H1 (cell line): ENCODE measurements around the gene C19orf85. TPM values are rescaled to one million over a fixed set of nuclear protein-coding genes. Genes with fewer than 3 reads are reported as not detected.

Source experiments
- CTCF ChIA-PET: fragments of 300-600 bp; sonication (Branson Sonifier 250); formaldehyde crosslinking; loops from one replicate; lab custom pipeline; 2021; ENCODE audit not compliant: partially characterized antibody; lab: Charles Lee
- POLR2A ChIA-PET: fragments of 300-600 bp; sonication (Branson Sonifier 250); formaldehyde crosslinking; loops from one replicate; lab custom pipeline; 2021; ENCODE audit warnings: inconsistent platforms; ENCODE audit not compliant: partially characterized antibody; lab: Charles Lee
- DNase-seq, 2 experiments: peaks; one replicate each; pipeline versions ENCODE4 v3.0.0 to v3.0.0-alpha.2; 2010 to 2022; ENCODE audit warnings: low spot score in 2 of 2, low read depth in 1 of 2, mixed read lengths in 1 of 2
- FAIRE-seq: peaks from 2 replicates; lab custom pipeline; 2011; peaks lifted over from hg19 to GRCh38; lab: Jason Lieb, UNC
- H2AFZ ChIP-seq: 2 replicates; pipeline ENCODE4 v1.8.1; 2012; ENCODE audit warnings: low read length, inconsistent platforms
- H2AK5ac ChIP-seq: 2 replicates; pipeline ENCODE4 v1.6.1; 2013; ENCODE audit warnings: low read depth, low read length
- H2BK120ac ChIP-seq: replicated peaks from 2 replicates; pipeline ENCODE3; 2013; ENCODE audit warnings: low read depth, low read length, inconsistent platforms
- H2BK12ac ChIP-seq: 2 replicates; pipeline ENCODE4 v1.6.1; 2013; ENCODE audit warnings: low read depth, low read length
- H2BK15ac ChIP-seq: 2 replicates; pipeline ENCODE4 v1.6.1; 2013; ENCODE audit warnings: low read length
- H2BK20ac ChIP-seq: 2 replicates; pipeline ENCODE4 v1.6.1; 2013; ENCODE audit warnings: low read length
- H2BK5ac ChIP-seq: 2 replicates; pipeline ENCODE4 v1.6.1; 2013; ENCODE audit warnings: low read depth, low read length
- H3K14ac ChIP-seq: 2 replicates; pipeline ENCODE4 v1.6.1; 2013; ENCODE audit warnings: inconsistent platforms; ENCODE audit not compliant: insufficient read length
- H3K18ac ChIP-seq: 2 replicates; pipeline ENCODE4 v1.6.1; 2013; ENCODE audit warnings: low read length; ENCODE audit errors: extremely low read depth
- H3K23ac ChIP-seq: 2 replicates; pipeline ENCODE4 v1.6.1; 2013; ENCODE audit warnings: inconsistent platforms; ENCODE audit not compliant: insufficient read length
- H3K23me2 ChIP-seq: 2 replicates; pipeline ENCODE4 v1.6.1; 2013; ENCODE audit warnings: low read depth, low read length
- H3K27ac ChIP-seq: 2 replicates; pipeline ENCODE4 v1.6.1; 2011; ENCODE audit warnings: low read depth, low read length, inconsistent platforms
- H3K27me3 ChIP-seq, 4 experiments: replicated peaks in 1 of 4; 1 replicate in 1 of 4; 2 replicates in 3 of 4; pipeline versions ENCODE4 v1.6.1 to v1.8.1; 2011 to 2013; ENCODE audit warnings: low read length in 3 of 4, mild to moderate bottlenecking in 3 of 4, inconsistent platforms in 2 of 4, mixed read lengths in 2 of 4, moderate library complexity in 1 of 4; ENCODE audit not compliant: control insufficient read depth in 3 of 4, insufficient read depth in 3 of 4; ENCODE audit errors: extremely low read depth in 1 of 4
- H3K36me3 ChIP-seq, 4 experiments: 2 replicates each; pipeline versions ENCODE4 v1.6.1 to v1.8.1; 2011 to 2013; ENCODE audit warnings: mild to moderate bottlenecking in 4 of 4, low read length in 3 of 4, moderate library complexity in 2 of 4, control low read depth in 1 of 4, inconsistent platforms in 1 of 4; ENCODE audit not compliant: insufficient read depth in 4 of 4, control insufficient read depth in 2 of 4
- H3K4ac ChIP-seq: replicated peaks from 2 replicates; pipeline ENCODE3; 2013; ENCODE audit warnings: low read length, low read depth, mixed read lengths, inconsistent platforms; ENCODE audit not compliant: insufficient read length
- H3K4me1 ChIP-seq, 4 experiments: replicated peaks in 1 of 4; 1 replicate in 1 of 4; 2 replicates in 3 of 4; pipeline versions ENCODE4 v1.6.1 to v1.8.1; 2011 to 2013; ENCODE audit warnings: low read length in 3 of 4, inconsistent platforms in 2 of 4, mixed read lengths in 1 of 4; ENCODE audit not compliant: insufficient read depth in 4 of 4, control insufficient read depth in 3 of 4
- H3K4me2 ChIP-seq, 2 experiments: 2 replicates each; pipeline versions ENCODE4 v1.6.1 to v1.8.1; 2011 to 2013; ENCODE audit warnings: low read depth in 2 of 2, low read length in 2 of 2, control low read depth in 1 of 2, inconsistent platforms in 1 of 2, mild to moderate bottlenecking in 1 of 2; ENCODE audit not compliant: insufficient read depth in 1 of 2
- H3K4me3 ChIP-seq, 4 experiments: fragments of 200-600, 300-600 bp in 1 of 4; sonication (generic), shearing (Covaris generic), sonication (Bioruptor Twin) in 1 of 4; 2 replicates each; pipeline versions ENCODE4 v1.5.1 to v1.8.1; 2011 to 2016; ENCODE audit warnings: low read length in 4 of 4, low read depth in 3 of 4, control low read depth in 2 of 4, inconsistent platforms in 2 of 4, mild to moderate bottlenecking in 2 of 4, mixed read lengths in 1 of 4, moderate library complexity in 1 of 4; ENCODE audit not compliant: insufficient read depth in 2 of 4; ENCODE audit errors: extremely low read depth in 1 of 4
- H3K56ac ChIP-seq: replicated peaks from 2 replicates; pipeline ENCODE3; 2013; ENCODE audit warnings: low read depth, mild to moderate bottlenecking, mixed read lengths, low read length, inconsistent platforms; ENCODE audit not compliant: insufficient read length
- H3K79me1 ChIP-seq: 2 replicates; pipeline ENCODE4 v1.6.1; 2013; ENCODE audit warnings: low read depth, low read length, control low read depth
- H3K79me2 ChIP-seq, 2 experiments: 2 replicates each; pipeline versions ENCODE4 v1.6.1 to v1.8.1; 2012 to 2013; ENCODE audit warnings: low read length in 2 of 2, mild to moderate bottlenecking in 2 of 2, inconsistent platforms in 1 of 2; ENCODE audit not compliant: insufficient read depth in 2 of 2, control insufficient read depth in 1 of 2
- H3K9ac ChIP-seq, 4 experiments: replicated peaks in 1 of 4; 1 replicate in 1 of 4; 2 replicates in 3 of 4; pipeline versions ENCODE4 v1.6.1 to v1.8.1; 2011 to 2013; ENCODE audit warnings: low read depth in 3 of 4, low read length in 3 of 4, control low read depth in 2 of 4, mild to moderate bottlenecking in 2 of 4, moderate library complexity in 2 of 4, inconsistent platforms in 1 of 4; ENCODE audit errors: extremely low read depth in 1 of 4
- H3K9me3 ChIP-seq, 2 experiments: 2 replicates each; pipeline versions ENCODE4 v1.6.1 to v1.8.1; 2012 to 2013; ENCODE audit warnings: mild to moderate bottlenecking in 2 of 2, moderate library complexity in 2 of 2, control low read depth in 1 of 2, inconsistent platforms in 1 of 2, low read depth in 1 of 2, low read length in 1 of 2, mixed read lengths in 1 of 2; ENCODE audit not compliant: insufficient read depth in 2 of 2
- H4K20me1 ChIP-seq, 2 experiments: replicated peaks in 1 of 2; 2 replicates each; pipeline versions ENCODE3 to v1.8.1; 2011 to 2013; ENCODE audit warnings: inconsistent platforms in 2 of 2, low read length in 2 of 2, mild to moderate bottlenecking in 1 of 2; ENCODE audit not compliant: insufficient read depth in 2 of 2, control insufficient read depth in 1 of 2
- H4K5ac ChIP-seq: 2 replicates; pipeline ENCODE4 v1.6.1; 2013; ENCODE audit warnings: low read length, low read depth, mixed read lengths, inconsistent platforms; ENCODE audit not compliant: insufficient read length
- H4K8ac ChIP-seq: 2 replicates; pipeline ENCODE4 v1.8.0; 2013; ENCODE audit warnings: mild to moderate bottlenecking, moderate library complexity, low read length, inconsistent platforms; ENCODE audit not compliant: insufficient read depth; ENCODE audit errors: extremely low read depth
- H4K91ac ChIP-seq: replicated peaks from 2 replicates; pipeline ENCODE3; 2013; ENCODE audit warnings: low read length, mixed read lengths, inconsistent platforms; ENCODE audit not compliant: insufficient read length
- ASH2L ChIP-seq: fragments of 200-600, 300-600 bp; sonication (generic); IDR thresholded peaks from one replicate; pipeline ENCODE4 v1.7.1; 2017; ENCODE audit warnings: low read length
- BCL11A ChIP-seq, 2 experiments: IDR thresholded peaks; one replicate each; pipeline ENCODE4 v1.6.1; 2011; ENCODE audit warnings: low read depth in 2 of 2, low read length in 2 of 2, mild to moderate bottlenecking in 2 of 2
- HDAC2 ChIP-seq, 2 experiments: fragments of 300-600 bp in 1 of 2; sonication (generic) in 1 of 2; IDR thresholded peaks; 2 replicates each; pipeline ENCODE4 v1.6.1; 2011 to 2012; ENCODE audit warnings: low read depth in 2 of 2, low read length in 2 of 2, mild to moderate bottlenecking in 2 of 2, moderate library complexity in 2 of 2, borderline replicate concordance in 1 of 2, inconsistent platforms in 1 of 2
- RAD21 ChIP-seq, 2 experiments: IDR thresholded peaks in 1 of 2; conservative IDR thresholded peaks in 1 of 2; 2 replicates each; pipeline ENCODE4 v1.6.1; 2011; ENCODE audit warnings: low read depth in 2 of 2, low read length in 2 of 2, improper control_type of control experiment in 1 of 2, inconsistent platforms in 1 of 2, mild to moderate bottlenecking in 1 of 2, moderate library complexity in 1 of 2
- SIRT6 ChIP-seq: IDR thresholded peaks from one replicate; pipeline ENCODE4 v1.7.1; 2012; ENCODE audit warnings: low read length, inconsistent platforms
- SP2 ChIP-seq: IDR thresholded peaks from 2 replicates; pipeline ENCODE4 v1.6.1; 2012; ENCODE audit warnings: mild to moderate bottlenecking, low read length, inconsistent platforms
- SRF ChIP-seq: IDR thresholded peaks from 2 replicates; pipeline ENCODE4 v1.6.1; 2011; ENCODE audit warnings: mild to moderate bottlenecking, low read depth, low read length, moderate library complexity
- WGBS, 2 experiments: shearing (Covaris generic) in 1 of 2; methylation state at CpG; one replicate each; pipeline versions ENCODE4 v1.1.6 to v1.1.7; 2013 to 2015; ENCODE audit warnings: low lambda C conversion rate in 2 of 2, mixed read lengths in 2 of 2, inconsistent platforms in 1 of 2, low coverage in 1 of 2, missing lambda C conversion rate in 1 of 2; ENCODE audit not compliant: insufficient replicate concordance in 2 of 2, insufficient coverage in 1 of 2, insufficient read length in 1 of 2; ENCODE audit errors: extremely low coverage in 1 of 2, missing lambda C conversion rate in 1 of 2; 5-methylcytosine and 5-hydroxymethylcytosine counted together
- polyA plus RNA-seq, 7 experiments: library from polyadenylated mRNA; depleted of rRNA in 3 of 7; stranded (reverse) in 5 of 7; unstranded in 2 of 7; fragments of >200 nt in 5 of 7; fragments of 200-250 nt in 2 of 7; gene quantifications; 1 replicate in 5 of 7; 2 replicates in 1 of 7; 4 replicates in 1 of 7; pipeline versions ENCODE4 v1.2.1 to v1.2.3, GENCODE V29; 2011 to 2013; ENCODE audit warnings: missing spikeins in 2 of 7, mixed read lengths in 2 of 7
- total RNA-seq: library from RNA; stranded (reverse); fragmentation: NEBNext Ultra II Directional; extraction: Animal tissue kit (Norgen Biotek cat#: 25700); gene quantifications from 2 replicates; pipeline ENCODE4 v1.2.1, GENCODE V29; 2021
- TF ChIP-seq, protein P1 (sequence below): IDR thresholded peaks from 2 replicates; pipeline ENCODE4 v1.6.1; 2011; ENCODE audit warnings: low read depth, mild to moderate bottlenecking, low read length; ENCODE audit not compliant: insufficient read depth
- TF ChIP-seq, protein P2 (sequence below), 3 experiments: IDR thresholded peaks; 1 replicate in 2 of 3; 2 replicates in 1 of 3; pipeline versions ENCODE4 v1.5.1 to v1.6.1; 2011; ENCODE audit warnings: low read length in 3 of 3, mild to moderate bottlenecking in 3 of 3, inconsistent platforms in 2 of 3, low read depth in 1 of 3, moderate library complexity in 1 of 3; ENCODE audit not compliant: insufficient read depth in 1 of 3; ENCODE audit errors: control extremely low read depth in 1 of 3

C19orf85 gene
- total and polyA plus RNA-seq, 2 of the 8 experiments (the other 6 are each of a cell fraction or from before 2014, with no cell fraction given) = 2.2 to 3.2 TPM

- H2AK5ac ChIP-seq = no peak overlapping the region
- H3K18ac ChIP-seq = no peak overlapping the region
- H3K56ac ChIP-seq = no peak overlapping the region
- H2BK12ac ChIP-seq = no peak overlapping the region
- H3K4ac ChIP-seq = no peak overlapping the region
- H3K14ac ChIP-seq = no peak overlapping the region
- H3K23ac ChIP-seq = no peak overlapping the region
- H4K5ac ChIP-seq = no peak overlapping the region
- H3K23me2 ChIP-seq = no peaks in the 10 kb centered on the region
- no peaks in the 10 kb centered on the region for H3K36me3 ChIP-seq
- H2AFZ ChIP-seq = no peak overlapping the region
- peaks cover 0 to 11% (median under 1%) of the 10 kb centered on the region in 4 experiments; a peak in 1 of 7 replicates for H3K27me3 ChIP-seq
- H3K27ac ChIP-seq = no peak overlapping the region
- H2BK5ac ChIP-seq = no peak overlapping the region
- H3K4me1 ChIP-seq = peaks cover 0 to 2% (median 0%) of the 10 kb centered on the region in 4 experiments; a peak in 1 of 7 replicates
- POLR2A ChIA-PET = interaction anchor here (0.9 to 34.6 kb wide), 6 partner anchors 9 to 71 kb away, joined by 3 to 874 read pairs (median 4); partner anchors contain the start of genes RPL28, TMEM238 and UBE2S
- no peak overlapping the region for H2BK20ac ChIP-seq
- H3K9ac ChIP-seq = no peak overlapping the region
- no peaks in the 10 kb centered on the region; a peak in 1 of 4 replicates for H3K9me3 ChIP-seq
- no peak overlapping the region for H2BK15ac ChIP-seq
- H3K79me1 ChIP-seq = no peaks in the 10 kb centered on the region
- DNase-seq = no peak
- no peak overlapping the region for H4K8ac ChIP-seq
- no peak for FAIRE-seq
- 69% methylated on average over 5 of the region's 5 CpGs; no CpG with 5 or more reads in 1 of the 2 experiments for WGBS, 2 experiments
- H2BK120ac ChIP-seq = no peak overlapping the region
- H4K91ac ChIP-seq = no peak overlapping the region
- no peaks in the 10 kb centered on the region for H4K20me1 ChIP-seq
- H3K4me3 ChIP-seq = no peak overlapping the region
- H3K79me2 ChIP-seq = no peaks in the 10 kb centered on the region
- H3K4me2 ChIP-seq = no peak overlapping the region
- CTCF ChIA-PET = interaction anchor here (0.7 to 4.3 kb wide), 15 partner anchors 8 to 279 kb away, joined by 3 to 17 read pairs (median 5); no protein-coding TSS in a partner anchor
- TF ChIP-seq RAD21 (IDR thresholded peaks at IDR 0.05 in 1 of 2, conservative IDR thresholded peaks at IDR 0.05 in 1 of 2; ENCODE audit: low read depth in 2 of 2, low read length in 2 of 2) (no peak), ASH2L (no peak), BCL11A (IDR thresholded peaks at IDR 0.05; ENCODE audit: low read depth in 2 of 2, low read length in 2 of 2) (no peak), SIRT6 (no peak), SP2 (no peak), HDAC2 (IDR thresholded peaks at IDR 0.05; ENCODE audit: borderline replicate concordance in 1 of 2, low read depth in 2 of 2, low read length in 2 of 2) (no peak), SRF (no peak)
- TF ChIP-seq, protein P1, sequence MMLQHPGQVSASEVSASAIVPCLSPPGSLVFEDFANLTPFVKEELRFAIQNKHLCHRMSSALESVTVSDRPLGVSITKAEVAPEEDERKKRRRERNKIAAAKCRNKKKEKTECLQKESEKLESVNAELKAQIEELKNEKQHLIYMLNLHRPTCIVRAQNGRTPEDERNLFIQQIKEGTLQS = no peak
- TF ChIP-seq, protein P2, sequence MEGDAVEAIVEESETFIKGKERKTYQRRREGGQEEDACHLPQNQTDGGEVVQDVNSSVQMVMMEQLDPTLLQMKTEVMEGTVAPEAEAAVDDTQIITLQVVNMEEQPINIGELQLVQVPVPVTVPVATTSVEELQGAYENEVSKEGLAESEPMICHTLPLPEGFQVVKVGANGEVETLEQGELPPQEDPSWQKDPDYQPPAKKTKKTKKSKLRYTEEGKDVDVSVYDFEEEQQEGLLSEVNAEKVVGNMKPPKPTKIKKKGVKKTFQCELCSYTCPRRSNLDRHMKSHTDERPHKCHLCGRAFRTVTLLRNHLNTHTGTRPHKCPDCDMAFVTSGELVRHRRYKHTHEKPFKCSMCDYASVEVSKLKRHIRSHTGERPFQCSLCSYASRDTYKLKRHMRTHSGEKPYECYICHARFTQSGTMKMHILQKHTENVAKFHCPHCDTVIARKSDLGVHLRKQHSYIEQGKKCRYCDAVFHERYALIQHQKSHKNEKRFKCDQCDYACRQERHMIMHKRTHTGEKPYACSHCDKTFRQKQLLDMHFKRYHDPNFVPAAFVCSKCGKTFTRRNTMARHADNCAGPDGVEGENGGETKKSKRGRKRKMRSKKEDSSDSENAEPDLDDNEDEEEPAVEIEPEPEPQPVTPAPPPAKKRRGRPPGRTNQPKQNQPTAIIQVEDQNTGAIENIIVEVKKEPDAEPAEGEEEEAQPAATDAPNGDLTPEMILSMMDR (IDR thresholded peaks at IDR 0.05; ENCODE audit: control extremely low read depth in 1 of 3, insufficient read depth in 1 of 3, low read depth in 1 of 3, low read length in 3 of 3) = no peak
Measured at GRCh38 chr19:55419624-55420236, 44.8 kb downstream of the C19orf85 start.
